Measurements from ENCODE around the gene CGREF1.
"Not testable (repeated sequence)": the region's sequence is repeated elsewhere in the genome, so short reads cannot be mapped to it uniquely, and the experiment has no call there.

Gene CGREF1

GRCh38 chr2:27110603-27111352, 8.2 kb downstream of the CGREF1 start:
- H3K4me3 Mint-ChIP-seq; H3K27me3 Mint-ChIP-seq (ENCODE audit: low read depth); H3K9me3 Mint-ChIP-seq; H3K36me3 Mint-ChIP-seq (ENCODE audit: low read depth); DNase-seq (ENCODE audit: low spot score); H3K27ac Mint-ChIP-seq; H3K4me1 Mint-ChIP-seq (ENCODE audit: low read depth): not testable (repeated sequence)

- no peak overlapping the region for H3K4me3 Mint-ChIP-seq
- no peak overlapping the region for H3K27ac Mint-ChIP-seq
- no peaks in the 10 kb centered on the region for H3K36me3 Mint-ChIP-seq (ENCODE audit: low read depth)
- H3K4me1 Mint-ChIP-seq (ENCODE audit: low read depth), result no peaks in the 10 kb centered on the region
- DNase-seq (ENCODE audit: low spot score), result no peak
- peaks cover 4% of the 10 kb centered on the region for H3K27me3 Mint-ChIP-seq (ENCODE audit: low read depth)
- H3K9me3 Mint-ChIP-seq, result no peaks in the 10 kb centered on the region
Measured at GRCh38 chr2:27109083-27109482, 9.8 kb downstream of the CGREF1 start.

GRCh38 chr2:27108221-27108620, 10.7 kb downstream of the CGREF1 start:
- Mint-ChIP-seq H3K9me3 (no peaks in the 10 kb centered on the region), H3K36me3 (ENCODE audit: low read depth) (no peaks in the 10 kb centered on the region), H3K27ac (no peak overlapping the region), H3K27me3 (ENCODE audit: low read depth) (peaks cover 4% of the 10 kb centered on the region), H3K4me1 (ENCODE audit: low read depth) (no peaks in the 10 kb centered on the region), H3K4me3 (no peak overlapping the region)
- DNase-seq (ENCODE audit: low spot score), result no peak

- H3K36me3 Mint-ChIP-seq (ENCODE audit: low read depth), result no peaks in the 10 kb centered on the region
- H3K27ac Mint-ChIP-seq, result no peak overlapping the region
- H3K4me1 Mint-ChIP-seq (ENCODE audit: low read depth), result no peaks in the 10 kb centered on the region
- no peak overlapping the region for H3K4me3 Mint-ChIP-seq
- peaks cover 4% of the 10 kb centered on the region for H3K27me3 Mint-ChIP-seq (ENCODE audit: low read depth)
- H3K9me3 Mint-ChIP-seq, result no peaks in the 10 kb centered on the region
- DNase-seq (ENCODE audit: low spot score), result no peak
Measured at GRCh38 chr2:27105981-27106380, 12.9 kb downstream of the CGREF1 start.

- no peaks in the 10 kb centered on the region for H3K4me1 Mint-ChIP-seq (ENCODE audit: low read depth)
- no peaks in the 10 kb centered on the region for H3K27me3 Mint-ChIP-seq (ENCODE audit: low read depth)
- no peaks in the 10 kb centered on the region for H3K9me3 Mint-ChIP-seq
- H3K27ac Mint-ChIP-seq, result no peak overlapping the region
- DNase-seq (ENCODE audit: low spot score), result no peak
- no peak overlapping the region for H3K4me3 Mint-ChIP-seq
- no peaks in the 10 kb centered on the region for H3K36me3 Mint-ChIP-seq (ENCODE audit: low read depth)
Measured at GRCh38 chr2:27102329-27102728, 16.6 kb downstream of the CGREF1 start.

GRCh38 chr2:27100036-27100435, 18.9 kb downstream of the CGREF1 start:
- H3K27me3 Mint-ChIP-seq (ENCODE audit: low read depth), result no peaks in the 10 kb centered on the region
- no peak overlapping the region for H3K27ac Mint-ChIP-seq
- no peak overlapping the region for H3K4me3 Mint-ChIP-seq
- peaks cover 10% of the 10 kb centered on the region for H3K4me1 Mint-ChIP-seq (ENCODE audit: low read depth)
- H3K36me3 Mint-ChIP-seq (ENCODE audit: low read depth), result no peaks in the 10 kb centered on the region
- no peak for DNase-seq (ENCODE audit: low spot score)
- H3K9me3 Mint-ChIP-seq, result no peaks in the 10 kb centered on the region

GRCh38 chr2:27099334-27099955, 19.5 kb downstream of the CGREF1 start:
- no peaks in the 10 kb centered on the region for H3K36me3 Mint-ChIP-seq (ENCODE audit: low read depth)
- H3K4me3 Mint-ChIP-seq, result no peak overlapping the region

GRCh38 chr2:27097341-27097740, 21.6 kb downstream of the CGREF1 start:
- Mint-ChIP-seq H3K4me1 (ENCODE audit: low read depth) (peaks cover 10% of the 10 kb centered on the region), H3K36me3 (ENCODE audit: low read depth) (no peaks in the 10 kb centered on the region), H3K4me3 (no peak overlapping the region)

More at GRCh38 chr2:27099334-27099955, 19.5 kb downstream of the CGREF1 start:
- H3K27me3 Mint-ChIP-seq (ENCODE audit: low read depth), result no peaks in the 10 kb centered on the region
- H3K27ac Mint-ChIP-seq, result no peak overlapping the region
- no peak for DNase-seq (ENCODE audit: low spot score)
- peaks cover 10% of the 10 kb centered on the region for H3K4me1 Mint-ChIP-seq (ENCODE audit: low read depth)
- H3K9me3 Mint-ChIP-seq, result no peaks in the 10 kb centered on the region

GRCh38 chr2:27096748-27097297, 22.1 kb downstream of the CGREF1 start:
- DNase-seq (ENCODE audit: low spot score), result no peak
- H3K4me1 Mint-ChIP-seq (ENCODE audit: low read depth), result peaks cover 10% of the 10 kb centered on the region
- H3K27ac Mint-ChIP-seq, result no peak overlapping the region
- H3K36me3 Mint-ChIP-seq (ENCODE audit: low read depth), result no peaks in the 10 kb centered on the region
- H3K4me3 Mint-ChIP-seq, result no peak overlapping the region
- H3K27me3 Mint-ChIP-seq (ENCODE audit: low read depth), result no peaks in the 10 kb centered on the region
- H3K9me3 Mint-ChIP-seq, result no peaks in the 10 kb centered on the region

More at GRCh38 chr2:27097341-27097740, 21.6 kb downstream of the CGREF1 start:
- no peak for DNase-seq (ENCODE audit: low spot score)
- Mint-ChIP-seq H3K9me3 (no peaks in the 10 kb centered on the region), H3K27ac (no peak overlapping the region), H3K27me3 (ENCODE audit: low read depth) (no peaks in the 10 kb centered on the region)

- H3K27ac Mint-ChIP-seq, result no peak overlapping the region
- no peaks in the 10 kb centered on the region for H3K9me3 Mint-ChIP-seq
- DNase-seq (ENCODE audit: low spot score), result peak; percentile 32
- H3K4me3 Mint-ChIP-seq, result peak overlapping the region; percentile 63
- no peaks in the 10 kb centered on the region for H3K27me3 Mint-ChIP-seq (ENCODE audit: low read depth)
- H3K36me3 Mint-ChIP-seq (ENCODE audit: low read depth), result no peaks in the 10 kb centered on the region
- peaks cover 10% of the 10 kb centered on the region for H3K4me1 Mint-ChIP-seq (ENCODE audit: low read depth)
Measured at GRCh38 chr2:27095745-27096651, 22.9 kb downstream of the CGREF1 start.

- Mint-ChIP-seq H3K27ac (no peak overlapping the region), H3K27me3 (ENCODE audit: low read depth) (no peaks in the 10 kb centered on the region), H3K4me3 (peak overlapping the region; percentile 63), H3K36me3 (ENCODE audit: low read depth) (no peaks in the 10 kb centered on the region), H3K9me3 (no peaks in the 10 kb centered on the region), H3K4me1 (ENCODE audit: low read depth) (peaks cover 10% of the 10 kb centered on the region)
- no peak for DNase-seq (ENCODE audit: low spot score)
Measured at GRCh38 chr2:27095427-27095744, 23.5 kb downstream of the CGREF1 start.

- no peak overlapping the region for H3K27ac Mint-ChIP-seq
- no peak overlapping the region for H3K4me3 Mint-ChIP-seq
- no peaks in the 10 kb centered on the region for H3K9me3 Mint-ChIP-seq
- DNase-seq (ENCODE audit: low spot score), result no peak
- peaks cover 12% of the 10 kb centered on the region for H3K4me1 Mint-ChIP-seq (ENCODE audit: low read depth)
- no peaks in the 10 kb centered on the region for H3K36me3 Mint-ChIP-seq (ENCODE audit: low read depth)
- no peaks in the 10 kb centered on the region for H3K27me3 Mint-ChIP-seq (ENCODE audit: low read depth)
Measured at GRCh38 chr2:27094353-27094984, 24.5 kb downstream of the CGREF1 start.

GRCh38 chr2:27093430-27094352, 25.2 kb downstream of the CGREF1 start:
- H3K9me3 Mint-ChIP-seq, result no peaks in the 10 kb centered on the region
- H3K27me3 Mint-ChIP-seq (ENCODE audit: low read depth), result no peaks in the 10 kb centered on the region
- no peak overlapping the region for H3K27ac Mint-ChIP-seq
- peaks cover 16% of the 10 kb centered on the region for H3K4me1 Mint-ChIP-seq (ENCODE audit: low read depth)
- peaks cover 1% of the 10 kb centered on the region for H3K36me3 Mint-ChIP-seq (ENCODE audit: low read depth)
- H3K4me3 Mint-ChIP-seq, result no peak overlapping the region
- DNase-seq (ENCODE audit: low spot score), result no peak

Measured in T-helper 2 cell treated with Interferon-gamma antibody and Interleukin-4, amounts not matched to agents 5 μg/mL and 100 μg/mL, for 36 hours (primary cell).